VCaP (cell line): ENCODE measurements around the gene IFIH1.
A peak's percentile ranks its signal among the peaks of the same experiment; 100 is the strongest.

Experiments
- H3K27ac ChIP-seq: fragments of 450-650 bp; 2 replicates; pipeline ENCODE4 v1.5.1; 2017
- CTCF ChIP-seq: fragments of 450-650 bp; conservative IDR thresholded peaks from 2 replicates; pipeline ENCODE4 v1.5.1; 2017; ENCODE audit warnings: mild to moderate bottlenecking, moderate library complexity

IFIH1 gene

GRCh38 chr2:162324953-162325352 is 6.5 kb upstream of the IFIH1 start:
- no peak overlapping the region for H3K27ac ChIP-seq
- no peak for TF ChIP-seq CTCF

GRCh38 chr2:162320864-162321517 is 2.5 kb upstream of the IFIH1 start:
- no peak overlapping the region for H3K27ac ChIP-seq
- no peak for TF ChIP-seq CTCF

GRCh38 chr2:162317861-162318327 is 590 bp downstream of the IFIH1 start:
- TF ChIP-seq CTCF, result no peak
- H3K27ac ChIP-seq, result peak overlapping the region; percentile 95

- H3K27ac ChIP-seq, result peak overlapping the region; percentile 95
- no peak for TF ChIP-seq CTCF
These were observed 1.3 kb downstream of the IFIH1 start for GRCh38 chr2:162317058-162317742.

GRCh38 chr2:162316590-162316989 is 1.9 kb downstream of the IFIH1 start:
- peak overlapping the region; percentile 95 for H3K27ac ChIP-seq
- no peak for TF ChIP-seq CTCF

GRCh38 chr2:162315938-162316337 is 2.5 kb downstream of the IFIH1 start:
- H3K27ac ChIP-seq, result no peak overlapping the region; the same call in 1 of the 2 replicates
- no peak for TF ChIP-seq CTCF

GRCh38 chr2:162312853-162313252 is 5.6 kb downstream of the IFIH1 start:
- H3K27ac ChIP-seq, result peak overlapping the region; percentile 66; the same call in 1 of the 2 replicates
- no peak for TF ChIP-seq CTCF
